SK-N-MC (cell line): Measurements from ENCODE around the gene RMND5A.

ENCODE experiments used
- EZH2 ChIP-seq: fragments of 200-600 bp; sonication (generic); IDR thresholded peaks from one replicate; pipeline ENCODE4 v1.6.1; 2017; ENCODE audit warnings: antibody characterized with exemption
- FOXP2 ChIP-seq: optimal IDR thresholded peaks from 2 replicates; pipeline ENCODE3; 2011; ENCODE audit warnings: mild to moderate bottlenecking, moderate library complexity; ENCODE audit not compliant: insufficient read depth; ENCODE audit errors: extremely low read length, control extremely low read depth
- POLR2AphosphoS5 ChIP-seq: IDR thresholded peaks from 2 replicates; pipeline ENCODE4 v1.6.1; 2012; ENCODE audit warnings: mild to moderate bottlenecking, low read depth, low read length, borderline replicate concordance

DNA sequence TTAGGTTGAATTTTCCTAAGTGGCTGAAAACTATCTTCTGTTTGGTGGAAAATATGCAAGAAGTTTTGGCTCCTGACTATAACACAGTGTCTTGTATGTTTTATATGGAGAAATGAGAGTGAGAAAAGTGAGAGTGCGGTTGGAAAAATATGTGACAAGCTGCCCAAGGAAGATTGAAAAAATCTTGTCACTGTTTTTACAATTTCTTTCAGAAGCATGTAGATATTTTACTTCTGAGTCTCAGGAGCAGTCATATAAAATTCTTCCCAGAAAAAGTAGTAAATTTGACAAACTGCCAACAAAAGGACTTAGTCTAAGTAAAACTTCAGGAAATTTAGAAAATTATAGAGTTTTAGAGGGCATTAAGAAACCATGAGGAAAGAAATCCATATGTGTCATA lies 19.4 kb upstream of the RMND5A start:
- no peak for TF ChIP-seq EZH2
- no peak for TF ChIP-seq POLR2AphosphoS5
- no peak for TF ChIP-seq FOXP2
